Stomach (tissue), 4 donors: ENCODE measurements around the gene LCE3A.

ENCODE experiments used
- EP300 ChIP-seq: sonication (generic); formaldehyde crosslinking; IDR thresholded peaks from one replicate; pipeline ENCODE4 v1.6.1; 2017; ENCODE audit warnings: antibody characterized with exemption
- POLR2A ChIP-seq, 4 donors: fragments of 450-650 bp; IDR thresholded peaks; one replicate each; pipeline ENCODE4 v1.6.1; 2016; ENCODE audit warnings: antibody characterized with exemption in 4 of 4, control low read depth in 2 of 4, mild to moderate bottlenecking in 1 of 4, moderate library complexity in 1 of 4
- POLR2AphosphoS5 ChIP-seq, 3 donors: sonication (generic); formaldehyde crosslinking; IDR thresholded peaks; one replicate each; pipeline ENCODE4 v1.6.1; 2016; ENCODE audit warnings: antibody characterized with exemption in 3 of 3
- TF ChIP-seq, protein P1 (sequence below), 7 experiments: fragments of 450-650 bp in 4 of 7; fragments of 200-600 bp in 3 of 7; sonication (generic) in 3 of 7; IDR thresholded peaks; one replicate each; pipeline ENCODE4 v1.5.1; 2016 to 2019; ENCODE audit warnings: antibody characterized with exemption in 7 of 7, control low read depth in 2 of 7, mild to moderate bottlenecking in 1 of 7

DNA sequence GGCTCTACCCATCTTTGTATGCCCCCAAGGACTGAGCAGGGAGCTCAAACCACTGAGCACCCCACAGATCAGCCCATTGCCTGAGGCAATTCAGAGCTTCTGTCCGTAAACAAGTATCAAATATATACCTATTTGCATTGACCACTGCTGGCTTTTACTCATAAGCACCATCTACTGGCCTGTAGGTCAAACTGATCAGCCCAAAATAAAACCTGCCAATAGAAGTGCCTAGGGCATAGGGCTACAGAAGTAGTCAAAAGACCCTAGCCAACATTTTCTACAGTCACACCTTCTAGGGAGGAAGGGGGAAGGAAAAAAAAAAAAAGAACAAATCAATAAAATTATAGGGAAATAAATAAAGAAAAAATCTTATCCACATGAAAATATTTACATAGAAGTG lies 37.3 kb downstream of the LCE3A start:
- TF ChIP-seq POLR2A (IDR thresholded peaks at IDR 0.05), result no peak
- TF ChIP-seq, protein P1, sequence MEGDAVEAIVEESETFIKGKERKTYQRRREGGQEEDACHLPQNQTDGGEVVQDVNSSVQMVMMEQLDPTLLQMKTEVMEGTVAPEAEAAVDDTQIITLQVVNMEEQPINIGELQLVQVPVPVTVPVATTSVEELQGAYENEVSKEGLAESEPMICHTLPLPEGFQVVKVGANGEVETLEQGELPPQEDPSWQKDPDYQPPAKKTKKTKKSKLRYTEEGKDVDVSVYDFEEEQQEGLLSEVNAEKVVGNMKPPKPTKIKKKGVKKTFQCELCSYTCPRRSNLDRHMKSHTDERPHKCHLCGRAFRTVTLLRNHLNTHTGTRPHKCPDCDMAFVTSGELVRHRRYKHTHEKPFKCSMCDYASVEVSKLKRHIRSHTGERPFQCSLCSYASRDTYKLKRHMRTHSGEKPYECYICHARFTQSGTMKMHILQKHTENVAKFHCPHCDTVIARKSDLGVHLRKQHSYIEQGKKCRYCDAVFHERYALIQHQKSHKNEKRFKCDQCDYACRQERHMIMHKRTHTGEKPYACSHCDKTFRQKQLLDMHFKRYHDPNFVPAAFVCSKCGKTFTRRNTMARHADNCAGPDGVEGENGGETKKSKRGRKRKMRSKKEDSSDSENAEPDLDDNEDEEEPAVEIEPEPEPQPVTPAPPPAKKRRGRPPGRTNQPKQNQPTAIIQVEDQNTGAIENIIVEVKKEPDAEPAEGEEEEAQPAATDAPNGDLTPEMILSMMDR (IDR thresholded peaks at IDR 0.05), result no peak
- TF ChIP-seq EP300, result no peak
- no peak for TF ChIP-seq POLR2AphosphoS5 (IDR thresholded peaks at IDR 0.05)
